Stimulated activated naive CD8-positive, alpha-beta T cell treated with anti-CD3 and anti-CD28 coated beads, Interleukin-15, Interleukin-2, amounts not matched to agents 100 ng/mL and 50 ng/mL, for 24 hours (primary cell): ENCODE data around the gene PMM1.
A peak's percentile ranks its signal among the peaks of the same experiment; 100 is the strongest.
"Not testable (repeated sequence)": the region's sequence is repeated elsewhere in the genome, so short reads cannot be mapped to it uniquely, and the experiment has no call there.

ENCODE experiments used
- H3K27ac Mint-ChIP-seq: one replicate; pipeline ENCODE4 v1.8.0; 2021; ENCODE audit warnings: mild to moderate bottlenecking, mixed read lengths
- H3K27me3 Mint-ChIP-seq: one replicate; pipeline ENCODE4 v1.8.0; 2021; ENCODE audit warnings: mixed read lengths
- H3K36me3 Mint-ChIP-seq: one replicate; pipeline ENCODE4 v1.8.0; 2021; ENCODE audit warnings: low read depth, mixed read lengths
- H3K4me1 Mint-ChIP-seq: one replicate; pipeline ENCODE4 v1.8.0; 2021; ENCODE audit warnings: low read depth, mixed read lengths
- H3K4me3 Mint-ChIP-seq: one replicate; pipeline ENCODE4 v1.8.0; 2021; ENCODE audit warnings: mild to moderate bottlenecking, mixed read lengths
- H3K9me3 Mint-ChIP-seq: one replicate; pipeline ENCODE4 v1.8.0; 2021; ENCODE audit warnings: mixed read lengths

PMM1 gene

GRCh38 chr22:41612603-41613306 lies 23.1 kb upstream of the PMM1 start:
- Mint-ChIP-seq H3K36me3 (peaks cover 48% of the 10 kb centered on the region), H3K27ac (no peak overlapping the region), H3K9me3 (no peaks in the 10 kb centered on the region), H3K4me3 (no peak overlapping the region), H3K4me1 (peaks cover 15% of the 10 kb centered on the region), H3K27me3 (no peaks in the 10 kb centered on the region)

GRCh38 chr22:41608386-41608785 lies 18.7 kb upstream of the PMM1 start:
- Mint-ChIP-seq H3K4me3 (no peak overlapping the region), H3K9me3 (no peaks in the 10 kb centered on the region), H3K4me1 (peaks cover 22% of the 10 kb centered on the region), H3K36me3 (peaks cover 65% of the 10 kb centered on the region), H3K27ac (no peak overlapping the region), H3K27me3 (no peaks in the 10 kb centered on the region)

- peak overlapping the region; percentile 88 for H3K27ac Mint-ChIP-seq
- peak overlapping the region; percentile 58 for H3K4me3 Mint-ChIP-seq
- H3K9me3 Mint-ChIP-seq: no peaks in the 10 kb centered on the region
- H3K4me1 Mint-ChIP-seq: peaks cover 34% of the 10 kb centered on the region
- peaks cover 83% of the 10 kb centered on the region for H3K36me3 Mint-ChIP-seq
- no peaks in the 10 kb centered on the region for H3K27me3 Mint-ChIP-seq
Measured at GRCh38 chr22:41603873-41604332, 14.3 kb upstream of the PMM1 start.

- H3K4me3 Mint-ChIP-seq: no peak overlapping the region
- peaks cover 34% of the 10 kb centered on the region for H3K4me1 Mint-ChIP-seq
- H3K36me3 Mint-ChIP-seq: peaks cover 73% of the 10 kb centered on the region
- H3K9me3 Mint-ChIP-seq: no peaks in the 10 kb centered on the region
- no peaks in the 10 kb centered on the region for H3K27me3 Mint-ChIP-seq
- no peak overlapping the region for H3K27ac Mint-ChIP-seq
Measured at GRCh38 chr22:41600976-41601375, 11.3 kb upstream of the PMM1 start.

GRCh38 chr22:41598891-41599635 lies 9.4 kb upstream of the PMM1 start:
- Mint-ChIP-seq H3K9me3 (no peaks in the 10 kb centered on the region), H3K4me3 (no peak overlapping the region), H3K27me3 (no peaks in the 10 kb centered on the region), H3K4me1 (peaks cover 18% of the 10 kb centered on the region), H3K27ac (no peak overlapping the region), H3K36me3 (peaks cover 54% of the 10 kb centered on the region)

GRCh38 chr22:41598081-41598480 lies 8.4 kb upstream of the PMM1 start:
- Mint-ChIP-seq H3K27ac (no peak overlapping the region), H3K36me3 (peaks cover 44% of the 10 kb centered on the region), H3K27me3 (no peaks in the 10 kb centered on the region), H3K9me3 (no peaks in the 10 kb centered on the region), H3K4me3 (no peak overlapping the region), H3K4me1 (peaks cover 8% of the 10 kb centered on the region)

- Mint-ChIP-seq H3K27ac (no peak overlapping the region), H3K9me3 (no peaks in the 10 kb centered on the region), H3K36me3 (peaks cover 39% of the 10 kb centered on the region), H3K27me3 (no peaks in the 10 kb centered on the region), H3K4me1 (peaks cover 4% of the 10 kb centered on the region), H3K4me3 (no peak overlapping the region)
Measured at GRCh38 chr22:41597635-41597953, 8.0 kb upstream of the PMM1 start.

- Mint-ChIP-seq H3K27ac (no peak overlapping the region), H3K4me1 (no peaks in the 10 kb centered on the region), H3K9me3 (no peaks in the 10 kb centered on the region), H3K27me3 (no peaks in the 10 kb centered on the region), H3K36me3 (peaks cover 33% of the 10 kb centered on the region), H3K4me3 (no peak overlapping the region)
Measured at GRCh38 chr22:41596776-41597634, 7.4 kb upstream of the PMM1 start.

GRCh38 chr22:41595703-41596102 lies 6.1 kb upstream of the PMM1 start:
- Mint-ChIP-seq H3K4me3 (no peak overlapping the region), H3K4me1 (no peaks in the 10 kb centered on the region), H3K27ac (no peak overlapping the region), H3K9me3 (no peaks in the 10 kb centered on the region), H3K27me3 (no peaks in the 10 kb centered on the region), H3K36me3 (peaks cover 20% of the 10 kb centered on the region)

- H3K36me3 Mint-ChIP-seq, H3K4me1 Mint-ChIP-seq, H3K9me3 Mint-ChIP-seq, H3K27me3 Mint-ChIP-seq, H3K4me3 Mint-ChIP-seq, H3K27ac Mint-ChIP-seq: not testable (repeated sequence)
Measured at GRCh38 chr22:41593336-41593960, 3.8 kb upstream of the PMM1 start.

GRCh38 chr22:41587347-41587723 lies 2.3 kb downstream of the PMM1 start:
- H3K4me1 Mint-ChIP-seq: peaks cover 16% of the 10 kb centered on the region
- no peak overlapping the region for H3K4me3 Mint-ChIP-seq
- no peaks in the 10 kb centered on the region for H3K9me3 Mint-ChIP-seq
- peaks cover 13% of the 10 kb centered on the region for H3K36me3 Mint-ChIP-seq
- no peak overlapping the region for H3K27ac Mint-ChIP-seq
- no peaks in the 10 kb centered on the region for H3K27me3 Mint-ChIP-seq

GRCh38 chr22:41585898-41586297 lies 3.7 kb downstream of the PMM1 start:
- H3K36me3 Mint-ChIP-seq: peaks cover 13% of the 10 kb centered on the region
- peaks cover 16% of the 10 kb centered on the region for H3K4me1 Mint-ChIP-seq
- H3K4me3 Mint-ChIP-seq: no peak overlapping the region
- H3K27me3 Mint-ChIP-seq: no peaks in the 10 kb centered on the region
- no peaks in the 10 kb centered on the region for H3K9me3 Mint-ChIP-seq
- no peak overlapping the region for H3K27ac Mint-ChIP-seq

- no peak overlapping the region for H3K27ac Mint-ChIP-seq
- no peaks in the 10 kb centered on the region for H3K27me3 Mint-ChIP-seq
- H3K4me3 Mint-ChIP-seq: no peak overlapping the region
- H3K36me3 Mint-ChIP-seq: peaks cover 18% of the 10 kb centered on the region
- no peaks in the 10 kb centered on the region for H3K9me3 Mint-ChIP-seq
- peaks cover 16% of the 10 kb centered on the region for H3K4me1 Mint-ChIP-seq
Measured at GRCh38 chr22:41584881-41585280, 4.8 kb downstream of the PMM1 start.

GRCh38 chr22:41582694-41583093 lies 6.9 kb downstream of the PMM1 start:
- H3K27ac Mint-ChIP-seq: no peak overlapping the region
- H3K4me1 Mint-ChIP-seq: peaks cover 1% of the 10 kb centered on the region
- peaks cover 18% of the 10 kb centered on the region for H3K36me3 Mint-ChIP-seq
- no peaks in the 10 kb centered on the region for H3K27me3 Mint-ChIP-seq
- H3K4me3 Mint-ChIP-seq: no peak overlapping the region
- no peaks in the 10 kb centered on the region for H3K9me3 Mint-ChIP-seq

GRCh38 chr22:41579997-41580355 lies 9.7 kb downstream of the PMM1 start:
- no peaks in the 10 kb centered on the region for H3K9me3 Mint-ChIP-seq
- H3K27me3 Mint-ChIP-seq: no peaks in the 10 kb centered on the region
- H3K4me3 Mint-ChIP-seq: no peak overlapping the region
- H3K4me1 Mint-ChIP-seq: no peaks in the 10 kb centered on the region
- H3K27ac Mint-ChIP-seq: no peak overlapping the region
- peaks cover 20% of the 10 kb centered on the region for H3K36me3 Mint-ChIP-seq
